Measurements from ENCODE around the gene OR13J1.

Gene OR13J1

GRCh38 chr9:35835216-35835632 is 35.0 kb downstream of the OR13J1 start:
- DNase-seq (ENCODE audit: low read depth in 2 of 3, low spot score in 1 of 3): no peak

- no peak for DNase-seq (ENCODE audit: low read depth in 2 of 3, low spot score in 1 of 3)
Observed at GRCh38 chr9:35834260-35835215, 35.7 kb downstream of the OR13J1 start.

- DNase-seq (ENCODE audit: low read depth in 2 of 3, low spot score in 1 of 3): no peak
Observed at GRCh38 chr9:35832814-35833213, 37.4 kb downstream of the OR13J1 start.

GRCh38 chr9:35831040-35831439 is 39.2 kb downstream of the OR13J1 start:
- no peak for DNase-seq (ENCODE audit: low read depth in 2 of 3, low spot score in 1 of 3)

- no peak for DNase-seq (ENCODE audit: low read depth in 2 of 3, low spot score in 1 of 3)
Observed at GRCh38 chr9:35829764-35830096, 40.5 kb downstream of the OR13J1 start.

GRCh38 chr9:35829084-35829763 is 41.0 kb downstream of the OR13J1 start, which contains the start of gene TMEM8B:
Gene TMEM8B, plus strand, starts transcription at chr9:35829228. Its CDS starts 220 bp downstream, at chr9:35829448.
- peak; percentile 85 to 96 (median 93) for DNase-seq (ENCODE audit: low read depth in 2 of 3, low spot score in 1 of 3)

- DNase-seq (ENCODE audit: low read depth in 2 of 3, low spot score in 1 of 3): no peak
Observed at GRCh38 chr9:35828716-35829083, 41.5 kb downstream of the OR13J1 start, which contains the start of gene FAM221B. Gene FAM221B, minus strand, starts transcription at chr9:35828732. Its CDS starts 2,571 bp downstream, at chr9:35826161.

- DNase-seq (ENCODE audit: low read depth in 2 of 3, low spot score in 1 of 3): no peak
Observed at GRCh38 chr9:35827486-35827885, 42.7 kb downstream of the OR13J1 start.

GRCh38 chr9:35826071-35826701 is 44.0 kb downstream of the OR13J1 start:
- peak in 2 of 3 donors; percentile 17 to 47 for DNase-seq (ENCODE audit: low read depth in 2 of 3, low spot score in 1 of 3)

GRCh38 chr9:35822926-35823325 is 47.3 kb downstream of the OR13J1 start:
- DNase-seq (ENCODE audit: low read depth in 2 of 3, low spot score in 1 of 3): no peak

- no peak for DNase-seq (ENCODE audit: low read depth in 2 of 3, low spot score in 1 of 3)
Observed at GRCh38 chr9:35820076-35820475, 50.1 kb downstream of the OR13J1 start.

Data from stimulated activated CD4-positive, alpha-beta T cell treated with anti-CD3 and anti-CD28 coated beads, Interleukin-12 subunit alpha, Interleukin-12 subunit beta, amount 100 ng/mL, for 48 hours (primary cell).